Caki2 (cell line): ENCODE measurements around the gene GRIN2C. TPM values are rescaled to one million over a fixed set of nuclear protein-coding genes. Genes with fewer than 3 reads are reported as not detected.
A peak's percentile ranks its signal among the peaks of the same experiment; 100 is the strongest.
"Not testable (repeated sequence)": the region's sequence is repeated elsewhere in the genome, so short reads cannot be mapped to it uniquely, and the experiment has no call there.

ENCODE experiments used
- DNase-seq: peaks from one replicate; pipeline ENCODE4 v3.0.0-alpha.2; 2015; ENCODE audit warnings: low read depth
- in situ Hi-C: cut with HindIII; loops from 2 replicates; pipeline ENCODE4 v1.10.0; 2016; ENCODE audit warnings: low sequenced_read_pairs, low pct_unique_long_range_greater_than_20kb, mixed read lengths
- total RNA-seq: library from RNA; depleted of rRNA; stranded (reverse); fragments of >200 nt; shearing (Covaris generic); gene quantifications from 2 replicates; pipeline ENCODE4 v1.2.3, GENCODE V29; 2014; ENCODE audit warnings: low replicate concordance; rRNA removed

GRIN2C gene
- total RNA-seq: 0.51 and 1.3 TPM in 2 replicates

DNA sequence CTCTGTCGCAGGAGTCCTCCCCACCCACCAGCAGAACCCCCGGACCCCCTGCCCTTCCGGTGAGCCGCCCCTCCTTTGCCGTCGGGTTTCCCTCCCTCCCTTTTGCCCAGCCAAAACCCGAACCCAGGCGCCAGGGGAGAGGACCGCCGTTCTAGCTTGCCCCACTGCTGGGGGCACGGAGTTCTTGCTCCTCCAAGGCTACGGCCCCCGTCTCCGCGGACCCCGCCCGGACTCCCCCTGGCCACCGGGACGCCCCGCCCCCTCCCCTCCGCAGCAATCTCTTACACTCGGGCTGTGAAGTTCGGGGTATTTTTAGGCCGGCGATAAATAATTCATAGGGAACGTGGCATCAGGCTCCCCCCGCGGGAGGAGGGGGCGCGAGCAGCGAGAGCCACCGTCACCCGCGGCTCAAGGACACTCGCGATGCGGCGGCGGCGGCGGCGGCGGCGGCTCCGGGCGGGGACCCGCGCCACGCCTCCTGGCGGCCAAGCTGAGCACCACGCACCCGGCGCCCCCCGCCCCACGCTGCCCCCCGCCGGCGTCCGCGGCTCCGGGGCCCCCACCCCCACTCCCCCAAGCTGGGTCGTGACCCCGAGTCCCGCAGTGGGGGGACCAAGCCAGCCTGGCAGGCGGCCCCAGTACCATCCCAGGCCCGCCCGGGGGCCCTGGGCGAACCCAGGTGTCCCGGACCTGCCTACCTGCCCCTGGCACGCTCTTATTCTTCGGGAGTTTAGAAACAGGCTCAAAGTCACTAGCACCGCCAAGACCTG, at the start of gene GRIN2C:
TSS of gene GRIN2C (minus strand) at position 427 of the 770 bp plus-strand sequence. CDS start 4,793 bp downstream, outside the sequence.
- DNase-seq: no peak
- in situ Hi-C loops: no loop called here

DNA sequence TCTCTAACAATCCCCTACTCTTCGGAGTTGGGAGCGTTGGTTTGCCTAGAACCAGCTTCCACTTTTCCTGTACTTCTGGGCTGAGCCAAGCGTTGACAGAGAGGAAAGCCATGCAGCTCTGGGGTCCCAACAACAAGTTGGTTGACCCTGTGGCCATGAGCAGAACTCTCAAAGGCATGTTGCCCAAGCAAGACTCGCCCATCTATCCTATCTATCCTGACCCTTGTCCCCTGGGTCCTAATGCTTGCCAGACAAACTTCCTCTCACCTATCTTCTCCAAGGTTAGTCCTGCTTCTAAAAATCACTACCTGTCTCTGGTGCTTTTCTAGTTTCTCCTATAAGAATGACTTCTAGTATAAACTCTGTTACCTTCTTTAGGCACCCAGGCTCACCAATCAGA, 49.4 kb upstream of the GRIN2C start:
- DNase-seq, in situ Hi-C loops: not testable (repeated sequence)

DNA sequence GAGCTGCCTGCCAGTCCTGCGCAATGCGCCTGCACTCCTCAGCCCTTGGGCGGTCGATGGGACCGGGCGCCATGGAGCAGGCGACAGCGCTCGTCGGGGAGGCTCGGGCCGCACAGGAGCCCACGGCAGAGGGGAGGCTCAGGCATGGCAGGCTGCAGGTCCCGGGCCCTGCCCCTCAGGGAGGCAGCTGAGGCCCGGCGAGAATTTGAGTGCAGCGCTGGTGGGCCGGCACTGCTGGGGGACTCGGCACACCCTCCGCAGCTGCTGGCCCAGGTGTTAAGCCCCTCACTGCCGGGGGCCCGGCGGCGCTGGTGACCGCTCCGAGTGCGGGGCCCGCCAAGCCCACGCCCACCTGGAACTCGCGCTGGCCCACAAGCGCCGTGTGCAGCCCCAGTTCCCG, 47.3 kb upstream of the GRIN2C start:
- DNase-seq: no peak
- in situ Hi-C loops: no loop called here

DNA sequence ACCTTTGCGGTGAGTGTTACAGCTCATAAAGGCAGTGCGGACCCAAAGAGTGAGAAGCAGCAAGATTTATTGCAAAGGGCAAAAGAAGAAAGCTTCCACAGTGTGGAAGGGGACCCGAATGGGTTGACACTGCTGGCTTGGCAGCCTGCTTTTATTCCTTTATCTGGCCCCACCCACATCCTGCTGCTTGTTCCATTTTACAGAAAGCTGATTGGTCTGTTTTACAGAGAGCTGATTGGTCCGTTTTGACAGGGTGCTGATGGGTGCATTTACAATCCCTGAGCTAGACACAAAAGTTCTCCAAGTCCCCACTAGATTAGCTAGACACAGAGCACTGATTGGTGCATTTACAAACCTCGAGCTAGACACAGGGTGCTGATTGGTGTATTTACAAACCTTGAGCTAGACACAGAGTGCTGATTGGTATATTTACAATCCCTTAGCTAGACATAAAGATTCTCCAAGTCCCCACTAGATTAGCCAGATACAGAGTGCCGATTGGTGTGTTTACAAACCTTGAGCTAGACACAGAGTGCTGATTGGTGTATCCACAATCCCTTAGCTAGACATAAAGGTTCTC, 46.6 kb upstream of the GRIN2C start:
- in situ Hi-C loops: not testable (repeated sequence)
- peak; percentile 22 for DNase-seq

DNA sequence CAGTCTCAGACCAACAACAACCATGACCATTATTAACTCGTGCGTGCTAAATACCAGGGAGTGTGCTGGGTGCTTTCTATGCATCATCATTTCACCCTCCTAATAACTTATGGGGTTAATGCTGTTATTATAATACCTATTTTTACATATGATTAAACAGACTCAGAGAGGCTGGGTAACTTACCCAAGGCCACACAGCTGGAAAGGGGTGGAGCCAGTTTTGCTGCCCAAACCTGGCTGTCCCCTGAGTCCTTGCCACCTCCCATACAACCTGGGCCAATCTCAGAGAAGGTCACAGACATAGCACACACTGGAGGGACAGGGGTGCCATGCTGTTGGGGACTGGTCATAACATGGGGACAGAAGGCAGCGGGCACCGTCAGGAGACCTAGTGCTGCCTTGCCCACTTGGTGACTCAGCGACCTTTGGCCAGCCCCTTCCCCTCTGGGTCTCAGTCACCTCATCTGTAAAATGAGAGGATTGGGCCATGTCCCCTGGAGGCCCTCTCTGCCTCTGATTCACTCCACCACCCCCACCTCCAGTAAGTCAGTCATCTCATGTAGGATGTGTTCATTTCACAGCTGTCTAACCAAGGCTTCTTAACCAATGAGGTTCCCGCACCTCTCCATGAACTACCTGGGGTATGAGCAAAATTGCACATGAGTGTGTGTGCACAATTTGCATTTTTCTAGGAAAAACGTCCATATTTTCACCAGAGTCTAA, 45.2 kb upstream of the GRIN2C start:
- in situ Hi-C loops: no loop called here
- no peak for DNase-seq

DNA sequence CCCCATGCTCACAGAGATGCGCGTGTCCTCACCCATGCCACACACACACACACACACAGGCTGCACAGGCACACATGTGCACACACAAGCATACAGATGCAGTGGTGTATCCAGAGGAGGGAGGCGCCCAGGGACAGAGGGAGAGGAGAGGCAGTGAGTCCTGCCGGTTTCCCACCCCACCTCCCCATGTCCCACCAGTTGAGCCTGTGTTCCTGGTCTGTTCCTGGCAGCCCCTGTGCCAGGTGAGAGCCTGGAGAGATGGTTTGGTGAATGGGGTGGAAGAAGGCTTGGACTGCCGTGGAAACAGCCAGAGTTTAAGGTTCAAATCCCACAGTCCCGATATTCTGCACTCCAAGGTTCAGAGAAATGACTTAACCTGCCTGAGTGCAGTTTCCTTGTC, 44.0 kb upstream of the GRIN2C start:
- in situ Hi-C loops: no loop called here
- DNase-seq: no peak

DNA sequence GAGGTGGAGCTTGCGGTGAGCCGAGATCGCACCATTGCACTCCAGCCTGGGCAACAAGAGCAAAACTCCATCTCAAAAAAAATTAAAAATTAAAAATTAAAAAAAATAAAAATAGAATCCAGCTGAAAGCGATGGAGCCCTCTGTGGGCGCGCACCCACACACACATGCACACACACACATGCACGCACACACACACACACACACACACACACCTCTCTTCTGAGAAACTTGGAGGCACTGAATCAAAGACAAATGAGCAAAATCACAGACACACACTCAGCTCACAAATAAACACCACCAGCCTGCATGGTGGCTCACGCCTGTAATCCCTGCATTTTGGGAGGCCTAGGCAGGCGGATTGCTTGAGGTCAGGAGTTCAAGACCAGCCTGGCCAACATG, 43.3 kb upstream of the GRIN2C start:
- DNase-seq: no peak
- in situ Hi-C loops: no loop called here

DNA sequence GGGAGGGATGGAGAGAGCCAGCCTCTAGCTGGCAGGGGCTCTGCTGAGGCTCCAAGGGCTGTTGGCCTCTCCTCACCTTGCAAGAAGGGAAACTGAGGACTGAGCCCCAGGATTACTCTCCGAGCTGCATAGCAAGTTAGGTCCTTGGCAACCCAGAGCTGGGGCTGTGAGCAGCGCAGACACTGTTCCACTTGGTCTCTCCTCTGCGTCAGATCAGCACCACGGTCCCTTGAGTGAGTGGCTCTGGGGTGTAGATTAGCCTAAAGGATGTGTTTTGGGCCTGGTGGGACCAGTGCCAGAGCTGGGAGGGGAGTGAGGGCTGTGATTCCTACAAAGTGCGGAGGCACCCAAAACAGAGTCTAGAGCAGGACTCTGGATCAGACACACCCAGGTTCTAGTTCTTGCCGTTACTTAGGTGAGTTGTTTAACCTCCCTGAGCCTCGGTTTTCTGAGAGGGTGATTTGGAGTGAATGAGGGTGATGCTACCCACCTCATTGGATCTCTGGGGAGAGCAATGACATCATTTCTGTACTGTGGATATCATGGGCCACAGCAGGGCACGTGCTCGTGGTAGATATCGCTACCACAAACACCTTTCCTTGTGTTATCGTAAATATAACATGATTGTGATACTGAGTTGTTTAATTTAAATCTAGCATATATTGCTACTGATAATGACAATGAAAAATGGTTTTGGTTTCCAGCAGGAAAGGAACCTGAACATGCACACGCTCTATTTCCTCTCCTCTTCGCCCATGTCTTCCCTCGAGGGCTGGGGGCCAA, 41.9 kb upstream of the GRIN2C start:
- in situ Hi-C loops: no loop called here

DNA sequence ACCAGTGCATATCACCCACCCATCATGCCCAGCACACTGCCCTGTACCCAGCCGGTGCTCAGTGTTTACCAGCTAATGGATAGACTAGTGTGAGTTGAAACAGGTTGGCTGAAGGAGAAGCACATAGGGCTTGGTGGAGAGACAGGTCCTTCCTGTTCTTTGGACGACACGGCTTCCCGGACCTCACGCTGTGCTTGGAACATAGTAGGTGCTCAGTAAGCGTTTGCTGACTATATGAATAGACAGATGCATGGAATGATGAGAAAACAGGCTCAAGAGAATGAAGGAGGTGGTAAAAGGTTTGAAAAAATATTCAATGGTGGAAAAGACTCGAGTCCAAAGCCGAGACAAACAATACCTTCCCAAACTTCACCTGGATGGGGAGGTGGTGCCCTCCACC, 40.5 kb upstream of the GRIN2C start:
- DNase-seq: no peak
- in situ Hi-C loops: no loop called here

More for the DNA sequence above, 41.9 kb upstream of the GRIN2C start:
- DNase-seq: no peak

DNA sequence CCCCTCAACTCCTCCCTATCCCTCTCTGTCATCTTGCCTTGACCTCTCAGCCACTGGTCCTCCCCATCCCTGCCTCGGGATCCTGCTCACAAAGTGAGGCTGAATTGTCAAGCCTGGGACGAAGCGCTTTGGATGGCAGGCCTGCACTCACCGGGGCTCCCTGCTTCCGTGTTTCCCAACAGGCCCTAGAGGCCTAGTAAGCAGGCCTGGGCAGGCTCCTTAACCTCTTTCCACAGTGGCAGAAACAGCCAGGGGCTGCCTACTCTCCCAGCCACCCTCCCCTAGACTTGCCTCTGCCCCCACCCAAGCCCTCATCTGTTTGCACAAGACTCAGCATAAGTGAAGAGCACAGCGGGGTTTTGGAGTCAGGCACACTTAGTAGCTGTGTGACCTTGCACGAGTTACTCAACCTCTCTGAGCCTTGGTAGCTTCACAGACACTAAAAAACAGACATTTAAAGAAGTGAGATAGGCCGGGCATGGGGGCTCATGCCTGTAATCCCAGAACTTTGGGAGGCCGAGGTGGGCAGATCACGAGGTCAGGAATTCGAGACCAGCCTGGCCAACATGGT, 38.8 kb upstream of the GRIN2C start:
- in situ Hi-C loops: no loop called here
- no peak for DNase-seq

DNA sequence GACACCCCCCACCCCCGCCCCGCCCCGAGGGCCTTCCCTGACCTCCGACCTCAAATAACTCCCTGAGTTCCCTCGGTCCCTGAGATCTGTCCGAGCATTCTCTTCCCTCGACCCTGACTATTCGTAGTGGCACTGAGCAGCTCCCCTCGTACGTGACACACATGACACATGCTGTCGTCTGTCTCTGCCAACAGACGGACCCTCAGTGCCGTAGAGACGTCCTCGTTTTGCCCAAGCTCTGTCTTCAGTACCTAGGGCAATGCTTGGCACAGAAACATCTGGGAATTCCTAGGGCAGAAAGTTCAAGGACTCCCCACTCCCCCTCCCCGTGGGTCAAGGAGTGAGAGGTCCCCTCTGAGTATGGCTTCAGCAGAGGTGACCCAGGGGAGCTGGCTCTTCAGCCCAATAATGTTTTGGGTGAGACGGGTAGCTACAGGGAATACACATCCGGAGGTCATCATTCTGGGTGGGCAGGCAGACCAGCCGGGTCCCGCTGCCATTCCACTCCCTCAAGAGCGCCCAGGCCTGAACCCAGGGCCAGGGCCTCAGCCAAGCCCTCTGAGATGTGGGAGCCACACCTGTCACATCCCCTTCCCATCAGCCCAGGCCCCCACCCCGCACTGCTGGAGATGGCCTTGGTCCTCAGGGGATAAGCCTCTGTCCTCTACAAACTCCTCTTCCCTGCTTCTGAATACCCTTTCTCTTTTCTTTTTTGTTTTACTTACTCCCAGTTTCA, 34.4 kb upstream of the GRIN2C start:
- in situ Hi-C loops: no loop called here
- no peak for DNase-seq

DNA sequence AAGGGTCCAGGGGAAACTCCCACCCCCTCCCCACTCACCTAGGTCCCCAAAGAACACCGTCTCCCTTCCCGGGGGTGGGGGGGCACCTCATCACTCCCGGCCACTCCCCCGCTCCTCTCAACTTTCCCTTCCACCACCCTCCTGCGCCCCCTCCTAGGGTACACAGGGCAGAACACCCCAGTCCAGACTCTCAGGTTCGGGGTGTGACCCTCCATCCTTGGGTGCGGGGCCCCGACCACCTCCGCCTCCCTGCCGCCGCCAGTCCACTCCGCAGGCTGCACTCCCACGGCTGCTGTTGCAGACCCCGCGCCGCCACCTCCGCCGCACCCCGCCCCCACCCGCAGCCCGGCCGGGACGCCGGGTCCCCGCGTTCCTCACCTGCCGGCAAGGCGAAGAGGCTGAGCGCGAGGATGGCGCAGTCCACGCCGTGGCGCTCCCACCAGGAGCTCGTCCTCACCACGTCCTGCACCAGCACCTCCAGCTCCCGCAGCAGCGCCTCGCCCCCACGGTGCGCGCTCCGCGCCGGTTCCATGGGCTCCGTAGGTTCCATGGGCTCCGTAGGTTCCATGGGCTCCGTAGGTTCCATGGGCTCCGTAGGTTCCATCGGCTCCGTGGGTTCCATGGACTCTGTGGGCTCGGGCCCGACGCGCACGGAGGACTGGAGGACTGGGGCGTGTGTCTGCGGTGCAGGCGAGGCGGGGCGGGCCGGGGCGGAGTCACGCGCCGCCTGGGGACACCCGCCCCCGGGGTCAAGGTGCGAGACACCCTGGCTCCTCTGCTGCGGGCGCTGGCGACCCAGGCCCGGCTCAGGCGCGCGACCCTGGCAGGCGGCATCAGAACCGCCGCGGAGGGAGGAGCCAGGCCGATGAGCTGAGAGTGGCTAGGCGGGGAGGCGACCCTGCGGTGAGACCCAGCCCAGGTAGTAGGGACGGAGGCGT, 33.6 kb upstream of the GRIN2C start, which contains the start of gene FADS6:
TSS of gene FADS6 (minus strand) at position 660 of the 938 bp plus-strand sequence. CDS start at position 622, 38 bp downstream.
- in situ Hi-C loops: no loop called here
- no peak for DNase-seq

DNA sequence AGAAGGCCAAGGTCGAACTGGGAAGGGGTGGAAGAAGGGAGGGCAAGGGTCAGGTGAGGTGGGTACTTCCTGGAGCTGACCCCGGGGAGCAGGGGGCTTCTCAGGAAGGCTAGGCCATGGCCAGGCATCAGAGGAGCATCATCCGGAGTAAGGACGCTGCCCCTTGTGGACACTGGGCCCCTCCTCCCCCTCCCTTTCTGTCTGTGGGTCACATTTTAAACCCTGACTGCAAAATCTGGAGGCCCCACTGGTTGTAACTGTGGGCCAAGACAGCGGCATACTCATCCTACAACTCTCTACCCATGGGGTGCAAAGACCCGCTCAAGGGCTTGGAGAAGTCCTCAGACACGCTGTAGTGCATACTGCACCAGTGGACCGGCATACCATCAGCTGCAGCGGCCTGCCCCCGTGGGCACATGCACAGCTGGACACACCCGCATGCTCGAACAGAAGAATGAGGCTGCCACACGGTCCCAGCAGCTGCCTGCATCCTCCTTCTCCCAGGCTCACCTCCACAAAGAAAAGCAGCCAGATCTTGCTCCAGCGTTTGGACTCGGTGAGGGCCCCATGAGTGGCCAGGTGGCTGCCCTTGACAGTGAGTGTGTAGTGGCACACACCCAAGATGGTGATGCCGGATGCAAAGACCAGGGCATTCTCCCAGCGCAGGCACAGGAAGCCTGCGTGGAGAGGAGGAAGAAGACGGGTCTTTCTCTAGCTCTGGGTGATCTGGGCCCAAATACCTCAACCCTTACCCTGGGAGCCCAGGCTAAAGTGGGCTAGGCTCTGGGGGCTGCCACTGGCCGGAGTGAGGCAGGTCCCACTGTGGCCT, 32.5 kb upstream of the GRIN2C start:
- in situ Hi-C loops: no loop called here
- DNase-seq: no peak

DNA sequence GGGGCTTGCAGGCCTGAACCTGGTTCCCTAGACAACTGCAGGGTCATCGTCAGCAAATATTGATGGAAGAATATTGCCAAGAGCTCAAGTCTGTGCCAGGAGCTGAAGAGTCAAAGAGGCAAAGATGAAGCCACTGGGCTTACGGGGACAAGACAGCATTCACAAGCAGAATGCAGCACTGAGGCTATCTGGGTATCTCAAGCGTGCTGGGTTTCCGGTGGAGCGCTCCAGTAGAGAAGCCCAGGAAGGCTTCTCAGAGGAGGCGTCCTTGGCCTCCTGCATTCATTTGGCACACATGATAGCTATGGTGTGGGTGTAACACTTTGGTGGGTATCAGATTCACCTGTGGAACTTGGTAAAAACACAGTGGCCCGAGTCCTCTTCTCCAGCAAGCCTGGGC, 30.9 kb upstream of the GRIN2C start:
- DNase-seq: no peak
- in situ Hi-C loops: no loop called here

DNA sequence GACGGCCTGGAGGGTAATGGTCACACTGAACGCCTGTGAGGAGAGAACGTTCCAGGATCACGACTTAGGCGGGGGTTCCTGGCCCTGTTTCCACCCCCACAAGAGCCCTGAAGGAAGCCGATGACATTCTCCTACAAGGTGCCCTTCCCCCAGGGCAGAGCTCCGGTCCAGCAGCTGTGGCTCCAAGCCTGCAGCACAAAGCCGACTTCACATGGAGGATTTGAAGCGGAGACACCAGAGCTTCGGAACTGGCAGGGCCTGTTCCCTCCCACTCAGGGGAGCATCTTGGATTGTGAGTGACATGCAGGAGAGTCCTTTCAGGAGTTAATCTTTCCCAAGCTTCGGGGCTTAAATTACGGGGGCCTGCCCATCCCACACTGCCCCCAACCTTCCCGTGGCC, 28.8 kb upstream of the GRIN2C start:
- no peak for DNase-seq
- in situ Hi-C loops: no loop called here

DNA sequence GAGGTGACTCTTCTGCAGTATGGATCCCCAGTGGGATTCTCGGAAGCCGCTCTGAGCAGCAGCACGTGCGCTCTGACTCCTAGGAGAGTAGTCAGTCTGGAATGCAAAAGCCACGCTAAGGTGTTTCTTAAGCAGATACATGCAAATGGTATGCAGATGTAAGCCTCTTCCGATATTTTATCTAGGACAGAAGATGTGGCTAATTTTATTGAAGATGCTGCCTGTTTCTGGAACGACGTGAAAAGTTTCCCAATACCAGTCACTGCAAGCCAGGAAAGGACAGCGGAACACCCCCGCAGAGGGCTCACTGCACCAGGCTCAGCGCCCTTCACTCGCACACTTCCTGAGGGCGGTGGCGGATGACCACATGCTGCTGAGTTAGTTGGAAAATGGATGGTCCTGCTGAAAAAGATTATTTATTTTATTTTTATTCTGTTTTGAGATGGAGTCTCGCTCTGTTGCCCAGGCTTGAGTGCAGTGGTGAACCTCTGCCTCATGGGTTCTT, 23.6 kb upstream of the GRIN2C start:
- DNase-seq: no peak
- in situ Hi-C loops: no loop called here
